Activated naive CD8-positive, alpha-beta T cell (primary cell): ENCODE results near the gene KRR1.
"Not testable (repeated sequence)": the region's sequence is repeated elsewhere in the genome, so short reads cannot be mapped to it uniquely, and the experiment has no call there.

Source experiments
- H3K27ac Mint-ChIP-seq: one replicate; pipeline ENCODE4 v1.8.0; 2021; ENCODE audit warnings: mixed read lengths
- H3K27me3 Mint-ChIP-seq: one replicate; pipeline ENCODE4 v1.8.0; 2021; ENCODE audit warnings: mixed read lengths
- H3K36me3 Mint-ChIP-seq: one replicate; pipeline ENCODE4 v1.8.0; 2021; ENCODE audit warnings: mixed read lengths
- H3K4me1 Mint-ChIP-seq: one replicate; pipeline ENCODE4 v1.8.0; 2021; ENCODE audit warnings: low read depth, mixed read lengths
- H3K4me3 Mint-ChIP-seq: one replicate; pipeline ENCODE4 v1.8.0; 2021; ENCODE audit warnings: mild to moderate bottlenecking, mixed read lengths
- H3K9me3 Mint-ChIP-seq: one replicate; pipeline ENCODE4 v1.8.0; 2021; ENCODE audit warnings: low read depth, mixed read lengths

Gene KRR1

GRCh38 chr12:75539889-75540288 is 28.5 kb upstream of the KRR1 start:
- Mint-ChIP-seq H3K27ac (no peak overlapping the region), H3K4me1 (no peaks in the 10 kb centered on the region), H3K9me3 (no peaks in the 10 kb centered on the region), H3K4me3 (no peak overlapping the region), H3K27me3 (peaks cover 13% of the 10 kb centered on the region), H3K36me3 (no peaks in the 10 kb centered on the region)

GRCh38 chr12:75533239-75533638 is 21.8 kb upstream of the KRR1 start:
- no peak overlapping the region for H3K27ac Mint-ChIP-seq
- no peaks in the 10 kb centered on the region for H3K9me3 Mint-ChIP-seq
- peaks cover 1% of the 10 kb centered on the region for H3K27me3 Mint-ChIP-seq
- no peaks in the 10 kb centered on the region for H3K4me1 Mint-ChIP-seq
- H3K36me3 Mint-ChIP-seq: no peaks in the 10 kb centered on the region
- no peak overlapping the region for H3K4me3 Mint-ChIP-seq

DNA sequence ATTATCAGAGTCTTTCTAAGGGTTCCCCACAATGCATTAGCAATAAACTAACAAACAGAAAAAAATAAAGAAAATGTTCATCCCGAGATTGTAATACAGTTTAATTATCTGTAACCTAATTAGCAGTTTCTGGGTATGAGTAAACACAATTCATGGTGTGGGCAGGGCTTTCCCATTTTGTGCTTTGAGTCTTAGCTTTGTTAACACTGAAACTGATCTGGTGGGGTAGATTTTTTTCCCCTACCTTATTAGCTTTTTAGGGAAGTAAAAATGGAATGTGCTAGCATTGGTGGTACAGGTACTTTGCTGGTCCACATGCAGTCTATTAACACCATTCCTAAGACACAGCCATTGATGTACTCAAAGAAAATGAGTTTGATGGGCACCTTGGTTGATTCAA is 18.4 kb upstream of the KRR1 start:
- H3K4me1 Mint-ChIP-seq: peaks cover 2% of the 10 kb centered on the region
- H3K27me3 Mint-ChIP-seq: peaks cover 13% of the 10 kb centered on the region
- no peak overlapping the region for H3K4me3 Mint-ChIP-seq
- H3K27ac Mint-ChIP-seq: no peak overlapping the region
- H3K36me3 Mint-ChIP-seq: no peaks in the 10 kb centered on the region
- no peaks in the 10 kb centered on the region for H3K9me3 Mint-ChIP-seq

- H3K27me3 Mint-ChIP-seq: peaks cover 15% of the 10 kb centered on the region
- no peaks in the 10 kb centered on the region for H3K9me3 Mint-ChIP-seq
- no peaks in the 10 kb centered on the region for H3K36me3 Mint-ChIP-seq
- H3K27ac Mint-ChIP-seq: no peak overlapping the region
- H3K4me1 Mint-ChIP-seq: peaks cover 2% of the 10 kb centered on the region
- no peak overlapping the region for H3K4me3 Mint-ChIP-seq
Observed at GRCh38 chr12:75529316-75529715, 17.9 kb upstream of the KRR1 start.

DNA sequence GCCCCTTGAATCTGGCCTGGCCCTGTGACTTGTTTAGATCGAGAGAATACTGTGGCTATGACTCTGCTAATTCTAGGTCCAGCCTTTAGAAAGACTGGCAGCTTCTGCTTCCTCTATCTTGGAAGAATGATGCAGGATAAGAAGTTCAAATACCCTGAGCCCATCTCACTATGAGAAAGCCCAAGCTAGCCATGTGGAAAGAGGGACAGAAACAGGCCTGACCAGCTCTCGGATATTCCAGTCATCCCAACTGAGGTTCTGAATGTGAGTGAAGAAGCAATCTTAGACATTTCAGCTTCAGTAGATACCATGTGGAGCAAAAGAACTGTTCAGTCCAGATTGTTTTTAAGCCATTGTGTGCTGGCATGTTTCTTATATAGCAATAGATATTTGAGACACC is 17.3 kb upstream of the KRR1 start:
- no peak overlapping the region for H3K4me3 Mint-ChIP-seq
- H3K27ac Mint-ChIP-seq: no peak overlapping the region
- no peaks in the 10 kb centered on the region for H3K9me3 Mint-ChIP-seq
- no peaks in the 10 kb centered on the region for H3K36me3 Mint-ChIP-seq
- H3K4me1 Mint-ChIP-seq: peaks cover 2% of the 10 kb centered on the region
- peaks cover 17% of the 10 kb centered on the region for H3K27me3 Mint-ChIP-seq

- Mint-ChIP-seq H3K4me3 (no peak overlapping the region), H3K27me3 (peaks cover 19% of the 10 kb centered on the region), H3K4me1 (peaks cover 2% of the 10 kb centered on the region), H3K36me3 (no peaks in the 10 kb centered on the region), H3K27ac (no peak overlapping the region), H3K9me3 (no peaks in the 10 kb centered on the region)
Observed at GRCh38 chr12:75528272-75528671, 16.9 kb upstream of the KRR1 start.

GRCh38 chr12:75526655-75527511 is 15.5 kb upstream of the KRR1 start:
- Mint-ChIP-seq H3K4me3 (no peak overlapping the region), H3K4me1 (peaks cover 2% of the 10 kb centered on the region), H3K27ac (no peak overlapping the region), H3K36me3 (no peaks in the 10 kb centered on the region), H3K27me3 (peaks cover 26% of the 10 kb centered on the region), H3K9me3 (no peaks in the 10 kb centered on the region)

GRCh38 chr12:75525263-75525662 is 13.9 kb upstream of the KRR1 start:
- Mint-ChIP-seq H3K27me3 (peaks cover 28% of the 10 kb centered on the region), H3K27ac (no peak overlapping the region), H3K36me3 (no peaks in the 10 kb centered on the region), H3K9me3 (no peaks in the 10 kb centered on the region), H3K4me3 (no peak overlapping the region), H3K4me1 (peaks cover 2% of the 10 kb centered on the region)

GRCh38 chr12:75522124-75522523 is 10.7 kb upstream of the KRR1 start:
- not testable (repeated sequence) for H3K4me3 Mint-ChIP-seq, H3K9me3 Mint-ChIP-seq, H3K36me3 Mint-ChIP-seq, H3K4me1 Mint-ChIP-seq, H3K27ac Mint-ChIP-seq
- H3K27me3 Mint-ChIP-seq: peaks cover 23% of the 10 kb centered on the region

- H3K4me1 Mint-ChIP-seq, H3K4me3 Mint-ChIP-seq, H3K27ac Mint-ChIP-seq, H3K36me3 Mint-ChIP-seq, H3K9me3 Mint-ChIP-seq: not testable (repeated sequence)
- H3K27me3 Mint-ChIP-seq: peaks cover 22% of the 10 kb centered on the region
Observed at GRCh38 chr12:75521224-75521623, 9.8 kb upstream of the KRR1 start.

GRCh38 chr12:75509621-75510020 is 1.8 kb downstream of the KRR1 start:
- Mint-ChIP-seq H3K27me3 (no peaks in the 10 kb centered on the region), H3K9me3 (no peaks in the 10 kb centered on the region), H3K4me1 (peaks cover 44% of the 10 kb centered on the region), H3K4me3 (peak overlapping the region; percentile 99), H3K36me3 (peaks cover 9% of the 10 kb centered on the region), H3K27ac (peak overlapping the region; percentile 98)

DNA sequence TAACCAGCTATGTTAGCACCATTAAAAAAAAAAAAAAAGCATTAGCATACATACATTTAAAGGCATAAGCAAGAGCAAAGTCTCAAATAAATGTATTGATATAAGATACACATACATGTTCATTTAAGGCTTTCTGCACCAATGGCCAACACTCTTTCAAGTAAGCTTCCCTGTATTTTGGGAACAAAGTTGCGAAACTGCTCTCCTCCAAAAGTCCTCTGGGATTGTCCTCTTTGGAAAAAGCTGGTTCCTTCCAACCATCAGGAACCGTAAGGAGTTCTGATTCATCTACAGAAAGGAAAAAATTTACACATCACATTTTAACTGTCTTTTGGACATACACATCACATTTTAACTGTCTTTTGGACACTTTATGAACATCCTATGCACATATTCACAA is 3.2 kb downstream of the KRR1 start:
- peak overlapping the region; percentile 39 for H3K4me3 Mint-ChIP-seq
- H3K27me3 Mint-ChIP-seq: no peaks in the 10 kb centered on the region

DNA sequence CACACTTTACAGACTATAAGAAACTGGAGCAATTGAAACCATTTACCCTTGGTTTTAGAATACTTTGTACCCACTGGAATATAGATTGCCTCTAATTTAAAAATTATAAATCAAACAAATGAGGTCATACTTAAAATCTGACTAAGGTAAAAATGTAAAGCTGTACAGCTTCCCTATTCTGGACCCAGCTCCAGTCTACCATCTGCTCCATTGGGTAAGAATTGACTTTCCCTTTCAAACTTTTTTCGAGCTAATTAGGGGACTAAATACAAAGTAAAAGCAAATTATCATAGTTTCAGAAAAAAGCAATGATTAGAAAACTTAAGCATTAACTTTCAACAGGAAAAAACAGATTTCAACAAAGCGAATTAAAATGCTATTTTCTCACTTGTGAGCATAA is 4.3 kb downstream of the KRR1 start:
- no peaks in the 10 kb centered on the region for H3K27me3 Mint-ChIP-seq
- no peaks in the 10 kb centered on the region for H3K9me3 Mint-ChIP-seq
- peak overlapping the region; percentile 12 for H3K27ac Mint-ChIP-seq
- H3K4me3 Mint-ChIP-seq: no peak overlapping the region
- H3K4me1 Mint-ChIP-seq: peaks cover 43% of the 10 kb centered on the region
- H3K36me3 Mint-ChIP-seq: peaks cover 12% of the 10 kb centered on the region

More for the DNA sequence above, 3.2 kb downstream of the KRR1 start:
- Mint-ChIP-seq H3K9me3 (no peaks in the 10 kb centered on the region), H3K27ac (peak overlapping the region; percentile 77), H3K4me1 (peaks cover 44% of the 10 kb centered on the region), H3K36me3 (peaks cover 12% of the 10 kb centered on the region)

- Mint-ChIP-seq H3K36me3 (peaks cover 12% of the 10 kb centered on the region), H3K4me3 (no peak overlapping the region), H3K27ac (peak overlapping the region; percentile 6), H3K4me1 (peaks cover 38% of the 10 kb centered on the region), H3K27me3 (no peaks in the 10 kb centered on the region), H3K9me3 (no peaks in the 10 kb centered on the region)
Observed at GRCh38 chr12:75505706-75506312, 5.6 kb downstream of the KRR1 start.

DNA sequence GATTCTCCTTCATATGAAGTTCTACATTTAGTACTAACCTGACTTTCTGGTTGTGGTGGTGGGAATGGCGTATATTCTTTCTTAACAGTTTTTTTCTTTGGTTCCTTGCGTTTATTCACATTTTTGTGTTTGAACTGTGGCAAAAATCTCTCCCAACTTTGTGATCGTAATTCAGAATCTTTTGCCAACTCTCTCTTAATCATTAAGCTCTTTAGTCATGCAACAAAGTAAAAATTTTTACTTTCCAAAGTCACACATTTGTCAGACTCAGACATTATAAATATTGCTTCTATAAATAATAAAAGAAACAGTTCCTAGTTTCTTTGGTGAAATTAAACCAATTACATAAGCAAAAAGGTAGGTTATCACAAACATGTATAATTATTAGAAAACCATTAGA is 7.5 kb downstream of the KRR1 start:
- Mint-ChIP-seq H3K4me1 (peaks cover 20% of the 10 kb centered on the region), H3K27ac (no peak overlapping the region), H3K4me3 (no peak overlapping the region), H3K9me3 (no peaks in the 10 kb centered on the region), H3K36me3 (peaks cover 9% of the 10 kb centered on the region), H3K27me3 (no peaks in the 10 kb centered on the region)

DNA sequence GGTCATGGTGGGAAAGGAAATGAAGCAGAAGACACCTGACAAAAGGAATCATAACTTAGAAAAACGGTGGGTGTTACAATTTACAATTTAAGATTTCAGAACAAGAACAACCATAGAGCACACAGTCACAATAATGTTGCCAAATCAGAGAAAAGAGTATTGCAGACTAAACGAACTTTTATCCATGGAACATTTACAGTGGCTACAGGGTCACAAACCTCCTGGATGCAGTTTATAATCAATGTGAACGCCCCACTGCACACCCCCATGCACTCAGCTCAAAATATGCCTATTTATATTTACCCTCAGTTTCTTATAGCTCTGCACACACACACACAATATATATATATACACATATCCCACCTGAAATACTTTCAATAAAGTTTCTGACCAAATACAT is 8.0 kb downstream of the KRR1 start:
- no peaks in the 10 kb centered on the region for H3K27me3 Mint-ChIP-seq
- no peak overlapping the region for H3K4me3 Mint-ChIP-seq
- peaks cover 18% of the 10 kb centered on the region for H3K4me1 Mint-ChIP-seq
- H3K36me3 Mint-ChIP-seq: peaks cover 9% of the 10 kb centered on the region
- no peak overlapping the region for H3K27ac Mint-ChIP-seq
- H3K9me3 Mint-ChIP-seq: no peaks in the 10 kb centered on the region
